HepG2 (cell line): ENCODE data around the gene VRK1. TPM values are rescaled to one million over a fixed set of nuclear protein-coding genes. Genes with fewer than 3 reads are reported as not detected.

Experiments
- ATAC-seq: fragments of 200-7000 bp; cut with Tn5 transposase; 3 replicates; pipeline ENCODE4 v1.9.1; 2020; ENCODE audit warnings: mild to moderate bottlenecking, moderate library complexity
- Bru-seq: library from RNA; stranded (reverse); fragments of 400-500 nt; gene quantifications from one replicate; lab custom pipeline; 2021; lab: Mats Ljungman, UMichigan
- BruChase-seq, 2 experiments: library from RNA; stranded (reverse); fragments of 400-500 nt; gene quantifications; one replicate each; lab custom pipeline; 2021; lab: Mats Ljungman, UMichigan
- BruUV-seq: library from RNA; stranded (reverse); fragments of 400-500 nt; replicated peaks from 2 replicates; lab custom pipeline; 2021; lab: Mats Ljungman, UMichigan
- CTCF ChIA-PET: fragments of 300-600 bp; formaldehyde crosslinking; extraction: SDS; loops from one replicate; lab custom pipeline; 2021; ENCODE audit warnings: low total read pairs, inconsistent platforms, low intra/inter-chr PET ratio; lab: Yijun Ruan, JAX
- POLR2A ChIA-PET: fragments of 350-600 bp; sonication (Branson Sonifier 250); formaldehyde crosslinking; loops from one replicate; lab custom pipeline; 2020; ENCODE audit warnings: antibody characterized with exemption, inconsistent platforms; lab: Yijun Ruan, JAX
- DNase-seq: peaks from one replicate; pipeline ENCODE4 v3.0.0-alpha.2; 2015; ENCODE audit warnings: low spot score
- FAIRE-seq: peaks from 3 replicates; lab custom pipeline; 2011; peaks lifted over from hg19 to GRCh38; lab: Jason Lieb, UNC
- H2AFZ ChIP-seq: one replicate; pipeline ENCODE4 v1.6.1; 2011; ENCODE audit warnings: low read length, inconsistent platforms
- H3K27ac ChIP-seq: fragments of 300-600 bp; 3 replicates; pipeline ENCODE4 v1.8.0; 2011; ENCODE audit warnings: mixed run types, mild to moderate bottlenecking, mixed read lengths, low read length, inconsistent platforms; ENCODE audit not compliant: insufficient read depth; ENCODE audit errors: extremely low read length
- H3K27me3 ChIP-seq, 2 experiments: fragments of 200-600 bp in 1 of 2; 2 replicates in 1 of 2; 3 replicates in 1 of 2; pipeline versions ENCODE4 v1.6.0 to v1.8.0; 2011; ENCODE audit warnings: low read length in 2 of 2, mild to moderate bottlenecking in 2 of 2, moderate library complexity in 2 of 2, inconsistent platforms in 1 of 2; ENCODE audit not compliant: insufficient read depth in 2 of 2, control insufficient read depth in 1 of 2
- H3K36me3 ChIP-seq, 2 experiments: fragments of 200-600 bp in 1 of 2; replicated peaks in 1 of 2; 2 replicates in 1 of 2; 3 replicates in 1 of 2; pipeline versions ENCODE4 v1.5.1 to v1.8.0; 2011; ENCODE audit warnings: low read length in 2 of 2, inconsistent platforms in 1 of 2; ENCODE audit not compliant: insufficient read depth in 2 of 2, control insufficient read depth in 1 of 2
- H3K4me1 ChIP-seq: 2 replicates; pipeline ENCODE4 v1.5.1; 2012; ENCODE audit warnings: low read length, inconsistent platforms; ENCODE audit not compliant: insufficient read depth
- H3K4me2 ChIP-seq: 2 replicates; pipeline ENCODE4 v1.6.0; 2011; ENCODE audit warnings: low read depth, low read length, inconsistent platforms
- H3K4me3 ChIP-seq, 3 experiments: fragments of 200-600 bp in 1 of 3; sonication (generic), shearing (Covaris generic) in 1 of 3; replicated peaks in 1 of 3; 2 replicates each; pipeline ENCODE4 v1.5.1; 2011 to 2016; ENCODE audit warnings: low read length in 3 of 3, inconsistent platforms in 2 of 3, low read depth in 2 of 3, mild to moderate bottlenecking in 2 of 3, control low read depth in 1 of 3, mixed read lengths in 1 of 3; ENCODE audit not compliant: insufficient read depth in 1 of 3
- H3K79me2 ChIP-seq: one replicate; pipeline ENCODE4 v1.6.1; 2011; ENCODE audit warnings: low read length, inconsistent platforms; ENCODE audit not compliant: insufficient read depth
- H3K9ac ChIP-seq: 2 replicates; pipeline ENCODE4 v1.6.0; 2011; ENCODE audit warnings: mild to moderate bottlenecking, low read depth, low read length, inconsistent platforms; ENCODE audit not compliant: insufficient read depth
- H3K9me3 ChIP-seq: 2 replicates; pipeline ENCODE4 v1.5.1; 2012; ENCODE audit warnings: mild to moderate bottlenecking, low read length
- H4K20me1 ChIP-seq: 2 replicates; pipeline ENCODE4 v1.6.0; 2011; ENCODE audit warnings: inconsistent platforms, mild to moderate bottlenecking, low read length, moderate library complexity; ENCODE audit not compliant: insufficient read depth
- ARID4A ChIP-seq: sonication (generic); formaldehyde crosslinking; IDR thresholded peaks from 2 replicates; pipeline ENCODE4 v1.5.0; 2020; ENCODE audit warnings: mild to moderate bottlenecking, missing genetic modification reagents, borderline replicate concordance
- CEBPZ ChIP-seq: IDR thresholded peaks from 2 replicates; pipeline ENCODE4 v1.6.1; 2012; ENCODE audit warnings: low read length, improper control_type of control experiment
- KMT2B ChIP-seq: IDR thresholded peaks from 2 replicates; pipeline ENCODE4 v1.6.1; 2016; ENCODE audit warnings: missing genetic modification reagents, missing compliant biosample characterization
- SMC3 ChIP-seq: IDR thresholded peaks from 2 replicates; pipeline ENCODE4 v1.6.1; 2011; ENCODE audit warnings: low read length, improper control_type of control experiment
- ZNF510 ChIP-seq: sonication (generic); formaldehyde crosslinking; IDR thresholded peaks from 2 replicates; pipeline ENCODE4 v1.4.0; 2020; ENCODE audit warnings: low read depth, mild to moderate bottlenecking, missing genetic modification reagents
- ZNF816 ChIP-seq: sonication (generic); formaldehyde crosslinking; IDR thresholded peaks from 2 replicates; pipeline ENCODE4 v1.8.0; 2022; ENCODE audit warnings: missing genetic modification reagents, mild to moderate bottlenecking, borderline replicate concordance
- WGBS: methylation state at CpG from one replicate; pipeline ENCODE4 v1.1.6; 2017; ENCODE audit warnings: low lambda C conversion rate; 5-methylcytosine and 5-hydroxymethylcytosine counted together
- in situ Hi-C: cut with HindIII; loops from 2 replicates; pipeline ENCODE4 v1.10.0; 2017; ENCODE audit warnings: low pct_unique_long_range_greater_than_20kb; ENCODE audit not compliant: extremely low pct_ligation_motif_present
- intact Hi-C: fragments of 100-400 bp; cut with micrococcal nuclease; formaldehyde crosslinking; loops from one replicate; pipeline ENCODE4 v1.10.0; 2022; ENCODE audit not compliant: unreplicated experiment
- long read RNA-seq, 2 experiments: library from RNA in 1 of 2; library from polyadenylated mRNA in 1 of 2; stranded (forward) in 1 of 2; unstranded in 1 of 2; transcript quantifications; one replicate each; pipeline ENCODE4 v2.0.0, GENCODE V29; 2019 to 2022
- polyA minus RNA-seq, 3 experiments: library from RNA; depleted of rRNA, polyadenylated mRNA; stranded (reverse); fragments of >200 nt; gene quantifications; 2 replicates each; pipeline ENCODE4 v1.2.3, GENCODE V29; 2011; ENCODE audit warnings: low replicate concordance in 1 of 3
- polyA plus RNA-seq, 8 experiments: library from polyadenylated mRNA; depleted of rRNA in 3 of 8; stranded (reverse) in 7 of 8; unstranded in 1 of 8; fragments of >200 nt; fragmentation: Illumina TruSeq in 4 of 8; extraction: Trizol in 4 of 8; gene quantifications; 2 replicates each; pipeline versions ENCODE4 v1.2.1 to v1.2.3, GENCODE V29; 2011 to 2016; ENCODE audit warnings: low read depth in 4 of 8, missing spikeins in 1 of 8, mixed read lengths in 1 of 8; ENCODE audit not compliant: insufficient read depth in 1 of 8
- total RNA-seq, 5 experiments: library from RNA; depleted of rRNA; stranded (reverse); fragments of >200 nt; fragmentation: Illumina TruSeq; extraction: Trizol; gene quantifications; 2 replicates each; pipeline ENCODE4 v1.2.3, GENCODE V29; 2016; ENCODE audit warnings: low read depth in 1 of 5

VRK1 gene
- 51.3 and 60.9 TPM in 2 replicates for total RNA-seq (2016; rRNA removed; fragmentation: Illumina TruSeq; extraction: Trizol)
- 159 and 190 TPM in 2 replicates for total RNA-seq (2016; cell fraction: cytosol; rRNA removed; fragmentation: Illumina TruSeq; extraction: Trizol; ENCODE audit: low read depth)
- total RNA-seq (2016; cell fraction: insoluble cytoplasmic fraction; rRNA removed; fragmentation: Illumina TruSeq; extraction: Trizol): 58.7 and 61.0 TPM in 2 replicates
- total RNA-seq (2016; cell fraction: membrane; rRNA removed; fragmentation: Illumina TruSeq; extraction: Trizol): 78.3 and 96.8 TPM in 2 replicates
- total RNA-seq (2016; cell fraction: nucleus; rRNA removed; fragmentation: Illumina TruSeq; extraction: Trizol): 51.3 and 54.6 TPM in 2 replicates
- polyA plus RNA-seq (2011; rRNA removed): 3.3 and 7.9 TPM in 2 replicates
- polyA plus RNA-seq (2011; cell fraction: cytosol; rRNA removed): 3.5 and 3.7 TPM in 2 replicates
- polyA plus RNA-seq (2011; cell fraction: nucleus; rRNA removed): 2.5 and 4.9 TPM in 2 replicates
- 6.0 and 14.0 TPM in 2 replicates for polyA plus RNA-seq (2012)
- polyA plus RNA-seq (2016; cell fraction: cytosol; fragmentation: Illumina TruSeq; extraction: Trizol; ENCODE audit: low read depth): 3.9 and 4.2 TPM in 2 replicates
- polyA plus RNA-seq (2016; cell fraction: insoluble cytoplasmic fraction; fragmentation: Illumina TruSeq; extraction: Trizol; ENCODE audit: low read depth): 50.3 and 57.0 TPM in 2 replicates
- 4.0 and 6.2 TPM in 2 replicates for polyA plus RNA-seq (2016; cell fraction: membrane; fragmentation: Illumina TruSeq; extraction: Trizol; ENCODE audit: low read depth)
- 26.4 and 41.3 TPM in 2 replicates for polyA plus RNA-seq (2016; cell fraction: nucleus; fragmentation: Illumina TruSeq; extraction: Trizol; ENCODE audit: insufficient read depth, low read depth)
- polyA minus RNA-seq (2011; rRNA and poly(A)+ RNA removed; ENCODE audit: low replicate concordance): 4.6 and 22.0 TPM in 2 replicates
- polyA minus RNA-seq (2011; cell fraction: cytosol; rRNA and poly(A)+ RNA removed): 11.9 and 12.9 TPM in 2 replicates
- polyA minus RNA-seq (2011; cell fraction: nucleus; rRNA and poly(A)+ RNA removed): 30.6 TPM in 2 replicates
- Bru-seq, nascent RNA: percentile 63 among the genes with signal in this experiment
- percentile 50 among the genes with signal in this experiment for BruChase-seq, experiment 1, labeled RNA remaining after a 6-hour chase
- percentile 66 among the genes with signal in this experiment for BruChase-seq, experiment 2, labeled RNA remaining after a 2-hour chase
- long read RNA-seq, experiment 1, transcript VRK1-201 (13 exons, 1,745 nt): major isoform, 17 of 41 reads
- long read RNA-seq, experiment 1, partial matches to known transcripts: 14 of 41 reads
- long read RNA-seq, experiment 1, other reads (novel, unspliced or antisense): 10 of 41 reads
- long read RNA-seq, experiment 2, partial matches to known transcripts: 3 of 9 reads
- long read RNA-seq, experiment 2, other reads (novel, unspliced or antisense): 3 of 9 reads

- no peaks in the 10 kb centered on the region; a peak in 1 of 5 replicates for H3K27me3 ChIP-seq
- CTCF ChIA-PET: no interaction called here
- H3K4me1 ChIP-seq: peaks cover 34% of the 10 kb centered on the region
- no TSS peak for BruUV-seq
- FAIRE-seq (peak; percentile 92), DNase-seq (peak; percentile 90), ATAC-seq (peak; percentile 100)
- no peaks in the 10 kb centered on the region for H3K9me3 ChIP-seq
- intact Hi-C loops: loop anchor here (1.0 kb wide), 1 partner anchor 56 kb away; no protein-coding TSS in a partner anchor
- H3K9ac ChIP-seq: peak within 1 kb of the TSS; percentile 64
- H3K36me3 ChIP-seq: no peaks in the 10 kb centered on the region
- peak within 1 kb of the TSS; percentile 73 to 90 (median 84) for H3K4me3 ChIP-seq
- peak within 1 kb of the TSS; percentile 88 for H3K4me2 ChIP-seq
- peaks cover 42% of the 10 kb centered on the region for H3K79me2 ChIP-seq
- WGBS: 2% methylated on average over 8 of the region's 57 CpGs
- POLR2A ChIA-PET: interaction anchor here (1.6 kb wide), 1 partner anchor 9 kb away, joined by 4 read pairs; no protein-coding TSS in a partner anchor
- H4K20me1 ChIP-seq: no peaks in the 10 kb centered on the region
- H3K27ac ChIP-seq: peak within 1 kb of the TSS; percentile 74
- peak within 1 kb of the TSS; percentile 79 for H2AFZ ChIP-seq
- in situ Hi-C loops: no loop called here
- TF ChIP-seq SMC3: no peak
- TF ChIP-seq KMT2B (CRISPR knock-in tag): peak; percentile 97
- TF ChIP-seq ARID4A: peak; percentile 96
- TF ChIP-seq ZNF510: peak; percentile 30; the same call in 1 of the 2 replicates
- peak; percentile 65; the same call in 1 of the 2 replicates for TF ChIP-seq ZNF816 (CRISPR knock-in tag)
- TF ChIP-seq CEBPZ: no peak
Measured at GRCh38 chr14:96796851-96797581, at the start of gene VRK1. TSS of gene VRK1 (plus strand) at chr14:96797382. CDS start at chr14:96833472, 36,090 bp downstream.
